Measurements from ENCODE around the gene CD74. TPM values are rescaled to one million over a fixed set of nuclear protein-coding genes. Genes with fewer than 3 reads are reported as not detected.

CD74 gene
- total RNA-seq, 1 experiment from 2014 or later: 12.7 TPM

GRCh38 chr5:150408231-150408943, 4.3 kb downstream of the CD74 start:
- ChIA-PET POLR2A (no interaction called here), CTCF (no interaction called here)
- intact Hi-C loops (cut with micrococcal nuclease; ENCODE audit: unreplicated experiment) (no loop called here), in situ Hi-C loops (cut with HindIII; ENCODE audit: low pct_unique_long_range_greater_than_20kb, low sequenced_read_pairs) (no loop called here)
- Histone ChIP-seq H3K9me3 (ENCODE audit: control insufficient read depth, insufficient read depth, low read depth, low read length) (no peaks in the 10 kb centered on the region), H3K36me3 (ENCODE audit: control insufficient read depth, insufficient read depth, low read length) (no peaks in the 10 kb centered on the region), H3K4me1 (ENCODE audit: control insufficient read depth, insufficient read depth, low read length) (0 out of 2 replicates have a peak, but pooled peaks cover 4% of the 10 kb centered on the region), H3K27ac (ENCODE audit: low read length) (no peak overlapping the region), H3K4me3 (ENCODE audit: low read depth in 2 of 2, low read length in 2 of 2) (no peak overlapping the region), H3K27me3 (ENCODE audit: control insufficient read depth, insufficient read depth, low read length) (no peaks in the 10 kb centered on the region)
- ATAC-seq (no peak), DNase-seq (ENCODE audit: low read depth, low spot score) (no peak)
- no TSS peak for BruUV-seq (replicated peaks)
- TF ChIP-seq POLR2AphosphoS5 (IDR thresholded peaks at IDR 0.05; ENCODE audit: low read depth, low read length) (no peak), TCF7L2 (IDR thresholded peaks at IDR 0.05; ENCODE audit: low read depth, low read length) (no peak), SIN3A (IDR thresholded peaks at IDR 0.05; ENCODE audit: borderline replicate concordance, insufficient read depth, low read depth, low read length) (no peak), CTCF (IDR thresholded peaks at IDR 0.05) (no peak)
- TF ChIP-seq, protein P1, sequence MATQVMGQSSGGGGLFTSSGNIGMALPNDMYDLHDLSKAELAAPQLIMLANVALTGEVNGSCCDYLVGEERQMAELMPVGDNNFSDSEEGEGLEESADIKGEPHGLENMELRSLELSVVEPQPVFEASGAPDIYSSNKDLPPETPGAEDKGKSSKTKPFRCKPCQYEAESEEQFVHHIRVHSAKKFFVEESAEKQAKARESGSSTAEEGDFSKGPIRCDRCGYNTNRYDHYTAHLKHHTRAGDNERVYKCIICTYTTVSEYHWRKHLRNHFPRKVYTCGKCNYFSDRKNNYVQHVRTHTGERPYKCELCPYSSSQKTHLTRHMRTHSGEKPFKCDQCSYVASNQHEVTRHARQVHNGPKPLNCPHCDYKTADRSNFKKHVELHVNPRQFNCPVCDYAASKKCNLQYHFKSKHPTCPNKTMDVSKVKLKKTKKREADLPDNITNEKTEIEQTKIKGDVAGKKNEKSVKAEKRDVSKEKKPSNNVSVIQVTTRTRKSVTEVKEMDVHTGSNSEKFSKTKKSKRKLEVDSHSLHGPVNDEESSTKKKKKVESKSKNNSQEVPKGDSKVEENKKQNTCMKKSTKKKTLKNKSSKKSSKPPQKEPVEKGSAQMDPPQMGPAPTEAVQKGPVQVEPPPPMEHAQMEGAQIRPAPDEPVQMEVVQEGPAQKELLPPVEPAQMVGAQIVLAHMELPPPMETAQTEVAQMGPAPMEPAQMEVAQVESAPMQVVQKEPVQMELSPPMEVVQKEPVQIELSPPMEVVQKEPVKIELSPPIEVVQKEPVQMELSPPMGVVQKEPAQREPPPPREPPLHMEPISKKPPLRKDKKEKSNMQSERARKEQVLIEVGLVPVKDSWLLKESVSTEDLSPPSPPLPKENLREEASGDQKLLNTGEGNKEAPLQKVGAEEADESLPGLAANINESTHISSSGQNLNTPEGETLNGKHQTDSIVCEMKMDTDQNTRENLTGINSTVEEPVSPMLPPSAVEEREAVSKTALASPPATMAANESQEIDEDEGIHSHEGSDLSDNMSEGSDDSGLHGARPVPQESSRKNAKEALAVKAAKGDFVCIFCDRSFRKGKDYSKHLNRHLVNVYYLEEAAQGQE (IDR thresholded peaks at IDR 0.05; ENCODE audit: insufficient read depth in 1 of 2, low read depth in 2 of 2, low read length in 1 of 2): no peak

DNA sequence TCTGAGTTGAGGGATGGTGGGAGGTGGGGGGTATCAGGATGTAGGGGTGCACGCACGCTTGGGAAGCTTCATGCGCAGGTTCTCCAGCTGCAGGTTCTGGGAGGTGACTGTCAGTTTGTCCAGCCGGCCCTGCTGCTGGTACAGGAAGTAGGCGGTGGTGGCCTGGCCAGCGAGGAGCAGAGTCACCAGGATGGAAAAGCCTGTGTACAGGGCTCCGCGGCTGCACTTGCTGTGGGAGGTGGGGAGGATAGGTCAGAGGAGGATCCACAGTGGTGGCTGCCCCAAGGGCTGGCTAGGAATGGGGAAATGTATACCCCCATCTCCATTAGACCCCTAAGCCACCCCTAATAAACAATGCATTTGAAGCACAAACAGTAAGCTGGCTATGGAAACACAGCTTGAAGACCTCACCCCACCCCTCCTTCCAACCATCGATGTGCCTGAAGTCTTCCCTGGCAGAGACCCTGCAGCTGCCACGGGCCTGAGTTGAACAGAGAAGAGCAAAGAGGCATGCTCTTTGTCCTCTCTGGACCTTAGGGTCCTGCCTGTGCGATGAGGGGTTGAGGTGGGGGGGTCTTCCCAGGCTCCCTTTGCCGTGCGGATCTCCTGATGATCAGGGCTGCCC, 5.5 kb downstream of the CD74 start:
- ATAC-seq: no peak
- in situ Hi-C loops (cut with HindIII; ENCODE audit: low pct_unique_long_range_greater_than_20kb, low sequenced_read_pairs): no loop called here
- no peak overlapping the region for H3K4me3 ChIP-seq (ENCODE audit: low read depth in 2 of 2, low read length in 2 of 2)
- no peaks in the 10 kb centered on the region for H3K9me3 ChIP-seq (ENCODE audit: control insufficient read depth, insufficient read depth, low read depth, low read length)
- no TSS peak for BruUV-seq (replicated peaks)
- no peaks in the 10 kb centered on the region for H3K27me3 ChIP-seq (ENCODE audit: control insufficient read depth, insufficient read depth, low read length)
- intact Hi-C loops (cut with micrococcal nuclease; ENCODE audit: unreplicated experiment): no loop called here
- ChIA-PET POLR2A (no interaction called here), CTCF (no interaction called here)
- no peak for DNase-seq (ENCODE audit: low read depth, low spot score)
- no peak for TF ChIP-seq CTCF (IDR thresholded peaks at IDR 0.05)
- no peak for TF ChIP-seq POLR2AphosphoS5 (IDR thresholded peaks at IDR 0.05; ENCODE audit: low read depth, low read length)
- no peaks in the 10 kb centered on the region for H3K36me3 ChIP-seq (ENCODE audit: control insufficient read depth, insufficient read depth, low read length)
- H3K27ac ChIP-seq (ENCODE audit: low read length): no peak overlapping the region
- H3K4me1 ChIP-seq (ENCODE audit: control insufficient read depth, insufficient read depth, low read length): 0 out of 2 replicates have a peak, but pooled peaks cover 4% of the 10 kb centered on the region
